Measurements from ENCODE around the gene SLC13A5.
A peak's percentile ranks its signal among the peaks of the same experiment; 100 is the strongest.
"Not testable (repeated sequence)": the region's sequence is repeated elsewhere in the genome, so short reads cannot be mapped to it uniquely, and the experiment has no call there.

SLC13A5 gene

DNA sequence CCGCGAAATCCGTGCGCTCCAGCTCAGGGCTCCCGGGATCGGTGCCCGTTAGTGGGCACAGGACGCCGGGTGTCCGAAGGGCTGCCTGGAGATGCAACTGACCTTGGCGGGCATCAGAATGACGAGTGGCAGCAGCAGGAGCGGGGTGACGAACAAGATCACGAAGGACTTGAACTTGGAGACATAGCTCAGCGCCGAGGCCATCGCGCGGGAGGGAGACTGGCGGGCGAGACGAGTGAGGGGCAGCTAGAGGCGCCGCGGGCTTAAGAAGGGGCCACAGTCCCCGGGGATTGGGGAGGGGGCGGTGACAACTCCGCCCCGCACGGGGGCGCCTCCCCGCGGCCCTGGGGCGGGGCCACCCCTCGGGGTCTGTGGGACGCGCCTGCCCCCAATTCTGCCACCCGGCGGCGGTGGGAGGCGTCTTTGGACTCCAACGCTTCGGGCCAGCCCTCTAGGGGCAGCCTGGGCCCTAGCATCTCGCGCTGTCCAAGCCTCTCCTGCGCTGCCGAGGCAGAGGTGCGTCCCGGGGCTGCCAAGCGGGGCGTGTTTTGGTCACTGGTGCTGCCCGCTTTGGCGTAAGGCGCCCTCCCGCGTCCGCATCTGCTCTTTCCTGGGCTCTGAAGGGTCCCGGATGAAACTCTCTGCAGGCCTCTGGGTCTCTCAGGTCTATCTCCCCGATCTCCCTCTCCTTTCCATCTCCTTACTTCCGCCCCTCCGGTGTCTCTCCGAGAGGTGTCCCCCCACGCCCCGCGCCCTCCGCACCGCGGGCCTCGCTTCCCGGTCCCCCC lies at the start of gene SLC13A5:
TSS of gene SLC13A5 (minus strand) at position 240 of the 788 bp plus-strand sequence. CDS start at position 204, 36 bp downstream.
- no peak for DNase-seq

DNA sequence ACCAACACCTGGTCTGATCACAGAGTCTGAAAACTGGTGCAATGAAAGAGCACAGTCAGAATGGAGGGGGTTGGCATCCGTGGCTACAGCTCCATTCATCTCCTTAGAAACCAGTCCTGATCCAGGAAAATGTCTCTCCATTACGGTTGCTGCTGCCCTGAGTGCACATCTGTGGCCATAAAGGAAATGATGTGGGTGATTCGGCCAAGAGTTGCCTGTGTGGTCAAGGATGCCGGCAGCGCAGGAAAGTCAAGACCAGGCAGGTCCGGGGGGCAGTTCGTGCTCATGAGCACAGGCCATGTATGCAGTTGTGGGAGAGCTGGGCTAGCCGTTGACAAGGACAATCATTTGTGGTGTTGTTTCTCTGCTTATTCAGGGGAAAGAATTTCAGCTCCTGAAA lies 48.6 kb upstream of the SLC13A5 start:
- DNase-seq, result no peak

DNA sequence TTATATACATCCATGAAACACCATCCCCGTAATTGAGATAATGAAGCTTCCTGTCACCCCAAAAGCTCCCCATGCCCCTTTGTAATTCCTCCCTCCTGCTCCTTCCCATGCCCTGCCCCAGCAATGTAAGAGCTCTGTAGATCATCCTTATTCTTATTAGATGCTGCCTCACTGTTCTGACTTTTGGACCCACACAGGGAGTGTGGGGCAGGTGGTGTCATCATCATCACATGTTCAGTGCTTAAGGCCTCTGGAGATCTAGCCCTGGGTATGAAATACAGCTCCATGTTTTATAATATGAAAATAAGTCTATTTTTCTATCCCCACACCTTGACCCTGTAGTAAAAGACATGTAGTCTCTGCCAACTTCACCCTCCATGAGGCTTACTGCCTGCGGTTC lies 44.6 kb upstream of the SLC13A5 start:
- DNase-seq, result no peak

DNA sequence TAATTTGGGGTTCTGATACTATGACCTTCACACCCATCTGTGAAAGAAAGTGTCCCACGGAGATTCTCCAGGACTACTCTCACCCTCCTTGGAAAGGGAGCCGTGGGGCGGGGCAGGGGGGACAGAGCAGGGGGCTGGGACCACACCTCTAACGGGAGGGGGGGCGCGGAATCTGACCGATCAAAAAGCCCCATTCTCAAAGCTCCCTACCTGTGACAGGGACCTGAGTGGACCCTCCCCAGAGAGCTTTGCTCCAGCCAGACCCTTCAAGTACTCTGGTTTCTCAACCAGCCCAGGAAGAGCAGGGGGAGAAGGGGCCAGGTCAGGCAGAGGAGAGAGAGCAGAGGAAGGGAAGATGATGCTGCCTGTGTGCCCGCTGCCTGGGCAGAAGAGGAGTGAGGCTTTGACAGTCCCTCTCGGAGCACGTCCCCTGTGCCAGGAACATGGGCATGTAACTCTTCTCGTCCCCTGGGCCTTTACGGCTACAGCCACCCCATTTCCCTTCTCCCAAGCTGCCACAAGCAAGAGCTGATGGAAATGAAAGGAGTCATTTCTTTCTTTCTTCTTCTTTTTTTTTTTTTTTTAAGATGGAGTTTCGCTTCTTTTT lies 43.4 kb upstream of the SLC13A5 start:
- no peak for DNase-seq

DNA sequence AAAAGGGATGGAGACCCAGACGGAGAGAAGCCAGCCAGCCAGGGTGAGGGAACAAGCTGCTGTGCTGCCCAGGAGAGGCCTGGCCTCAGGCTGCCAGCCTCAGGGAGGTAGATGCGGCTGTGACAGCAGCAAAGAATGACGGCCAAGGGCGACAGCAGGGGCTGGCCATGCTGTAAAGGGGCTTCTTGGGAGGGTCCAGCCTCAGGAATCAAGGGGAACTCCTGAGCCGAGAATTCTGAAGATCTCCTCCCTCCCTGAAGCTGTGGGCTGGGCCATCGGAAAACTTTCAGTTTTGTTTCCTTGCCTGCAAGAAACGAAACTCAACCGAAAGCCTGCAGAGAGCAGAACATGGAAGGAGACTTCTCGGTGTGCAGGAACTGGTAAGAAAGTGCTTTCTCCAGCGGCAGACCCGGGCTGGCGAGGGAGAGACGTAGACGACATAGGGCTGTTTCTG lies 42.6 kb upstream of the SLC13A5 start, which contains the start of gene XAF1:
TSS of gene XAF1 (plus strand) at position 316 of the 454 bp plus-strand sequence. CDS start at position 349, 33 bp downstream.
- DNase-seq, result peak; percentile 61

DNA sequence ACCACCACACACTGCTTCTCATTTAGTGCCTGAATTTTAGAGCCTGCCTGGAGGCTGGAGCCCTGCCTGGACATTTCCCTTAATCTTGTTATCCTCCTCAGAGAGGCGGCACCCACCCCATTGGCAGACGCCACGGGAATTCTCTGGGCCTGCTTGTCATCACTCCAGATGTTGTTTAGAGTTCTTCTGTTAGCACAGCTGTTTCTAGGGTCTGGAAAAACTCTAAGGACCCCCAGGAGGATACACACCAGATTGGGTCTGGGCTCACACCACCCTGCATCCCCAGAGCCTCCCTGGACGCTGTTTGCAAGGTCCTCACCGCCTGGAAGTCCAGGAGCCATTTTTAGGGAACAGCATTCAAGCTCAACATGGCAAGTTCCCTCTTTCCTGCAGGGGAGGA lies 42.1 kb upstream of the SLC13A5 start:
- DNase-seq, result no peak

DNA sequence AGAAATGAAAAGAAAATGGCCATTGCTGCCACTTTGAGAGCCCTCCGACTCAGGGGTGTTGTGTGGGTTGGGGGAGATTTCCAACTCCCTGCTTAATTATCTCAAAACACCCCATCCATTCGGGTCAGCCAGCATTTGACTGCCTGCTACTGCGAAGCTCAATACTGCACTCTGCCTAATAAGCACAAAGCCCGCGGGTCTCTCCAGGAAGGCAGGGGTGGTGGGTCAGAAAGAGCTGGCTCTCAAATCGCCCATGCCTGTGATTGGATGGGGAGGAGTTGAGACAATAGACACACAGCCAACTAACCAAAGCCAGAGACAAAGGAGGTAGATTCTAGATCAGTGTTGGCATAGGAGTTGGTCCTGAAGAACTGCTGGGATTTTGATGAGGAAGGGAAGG lies 40.4 kb upstream of the SLC13A5 start:
- DNase-seq, result no peak

DNA sequence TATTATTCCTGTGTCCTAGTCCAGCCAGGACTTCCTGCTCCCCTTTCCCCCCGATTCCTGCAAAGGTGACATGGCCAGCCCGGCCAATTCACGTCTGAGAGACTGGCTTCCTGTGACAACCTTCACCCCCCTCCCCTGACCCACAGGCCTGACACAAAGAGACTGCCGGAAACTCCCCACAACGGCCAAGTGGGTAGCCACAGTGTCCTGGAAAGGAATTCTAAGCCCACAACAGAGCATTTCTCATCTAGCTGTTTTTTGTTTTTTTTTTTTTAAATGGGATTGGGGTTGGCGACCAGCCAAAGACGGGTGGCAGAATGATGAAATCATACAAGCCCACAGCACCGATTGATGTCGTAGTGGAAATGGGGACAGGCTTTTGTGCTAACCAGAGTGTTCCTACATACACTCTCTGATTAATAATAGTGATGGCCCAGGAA lies 39.9 kb upstream of the SLC13A5 start:
- DNase-seq, result peak; percentile 71

DNA sequence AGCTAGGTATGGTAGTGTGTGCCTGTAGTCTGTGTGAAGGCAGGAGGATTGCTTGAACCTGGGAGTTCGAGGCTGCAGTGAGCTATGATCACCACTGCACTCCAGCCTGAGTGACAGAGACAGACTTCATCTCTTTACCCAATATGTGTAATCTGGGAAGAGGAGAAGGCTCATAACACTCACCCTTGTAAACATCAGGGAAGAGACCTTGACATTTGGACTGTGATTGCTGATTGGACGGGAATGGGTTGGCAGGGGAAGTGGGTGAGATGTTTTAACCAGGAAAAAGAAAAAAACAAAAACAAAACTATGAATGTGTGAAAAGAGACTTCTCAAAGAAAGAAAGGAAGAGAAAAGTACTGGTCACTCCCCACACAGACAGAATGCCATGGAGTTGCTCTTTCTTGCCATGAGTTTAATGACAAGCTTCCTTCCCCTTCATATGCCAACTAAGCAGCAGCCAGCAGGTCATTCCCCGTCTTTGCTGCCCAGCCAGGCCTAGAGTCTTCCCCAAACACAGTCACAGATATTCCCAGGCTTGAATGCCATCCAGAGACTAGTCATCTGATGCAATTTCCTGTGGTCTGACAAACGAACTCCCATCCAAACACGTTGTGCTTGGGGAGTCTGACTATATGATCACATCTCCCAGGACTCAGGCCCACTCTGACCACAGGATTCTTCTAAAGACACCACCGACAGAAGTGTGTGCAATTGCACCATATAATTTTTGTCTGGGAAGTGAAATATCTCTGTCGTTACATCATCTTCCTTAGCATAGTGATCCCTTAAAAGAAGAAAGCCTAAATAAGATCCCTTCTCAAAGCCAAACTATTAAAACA lies 39.1 kb upstream of the SLC13A5 start:
- no peak for DNase-seq

DNA sequence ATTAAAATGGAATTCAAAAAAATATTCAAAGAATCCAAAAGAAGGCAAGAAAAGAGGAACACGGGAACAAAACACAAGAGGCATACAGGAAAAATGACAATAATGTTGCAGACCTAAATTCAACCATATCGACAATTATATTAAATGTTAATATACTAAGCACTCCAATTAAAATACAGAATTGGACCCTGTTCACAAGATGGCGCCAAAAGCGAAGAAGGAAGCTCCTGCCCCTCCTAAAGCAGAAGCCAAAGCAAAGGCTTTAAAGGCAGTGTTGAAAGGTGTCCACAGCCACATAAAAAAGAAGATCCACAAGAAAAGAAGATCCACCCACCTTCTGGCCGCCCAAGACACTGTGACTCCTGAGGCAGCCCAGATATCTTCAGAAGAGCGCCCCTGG lies 36.4 kb upstream of the SLC13A5 start:
- peak; percentile 20 for DNase-seq

DNA sequence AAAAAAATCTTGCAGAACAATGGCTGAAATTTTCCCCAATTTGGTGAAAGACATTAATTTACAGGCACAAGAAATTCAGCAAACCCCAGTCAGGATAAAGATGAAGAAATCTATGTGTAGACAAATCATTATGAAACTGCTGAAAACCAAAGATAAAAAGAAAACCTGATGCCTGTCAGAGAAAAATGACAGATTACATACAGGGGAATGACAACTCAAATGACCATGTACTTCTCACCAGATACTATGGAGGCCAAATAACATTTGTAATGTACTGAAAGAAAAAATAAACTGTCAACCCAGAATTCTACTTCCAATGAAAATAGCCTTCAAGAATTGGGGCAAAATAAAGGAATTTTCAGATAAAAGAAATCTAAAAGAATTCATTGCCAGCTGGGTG lies 35.4 kb upstream of the SLC13A5 start:
- no peak for DNase-seq

DNA sequence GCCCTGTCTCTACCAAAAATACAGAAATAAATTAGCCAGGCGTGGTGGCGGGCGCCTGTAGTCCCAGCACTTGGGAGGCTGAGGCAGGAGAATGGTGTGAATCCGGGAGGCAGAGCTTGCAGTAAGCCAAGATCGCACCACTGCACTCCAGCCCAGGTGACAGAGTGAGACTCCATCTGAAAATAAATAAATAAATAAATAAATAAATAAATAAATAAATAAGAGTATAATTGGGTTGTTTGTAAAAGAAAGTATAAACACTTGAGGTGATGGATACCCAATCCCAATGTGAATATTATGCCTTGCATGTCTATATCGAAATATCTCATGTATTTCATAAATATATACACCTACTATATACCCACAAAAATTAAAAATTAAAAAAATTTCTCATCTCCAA lies 33.5 kb upstream of the SLC13A5 start:
- not testable (repeated sequence) for DNase-seq

DNA sequence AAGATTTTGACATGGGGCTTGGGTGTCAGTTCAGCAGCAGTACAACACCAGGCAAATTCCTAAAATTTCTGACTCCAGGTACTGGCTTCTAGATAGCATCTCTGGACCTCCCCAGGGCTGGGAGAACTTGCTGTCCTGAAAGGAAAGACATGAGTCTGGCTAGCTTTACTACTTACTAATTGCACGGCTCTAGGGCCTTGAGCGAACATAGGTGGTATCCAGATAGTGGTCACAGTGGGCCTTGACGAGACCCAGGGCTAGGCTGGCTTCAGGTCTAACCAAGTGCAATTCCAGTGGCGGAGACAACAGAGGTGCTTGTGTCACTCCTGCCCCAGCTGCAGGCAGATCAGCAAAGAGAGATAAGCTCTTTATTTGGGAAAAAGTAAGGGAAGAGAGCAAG lies 16.4 kb upstream of the SLC13A5 start:
- DNase-seq, result no peak

DNA sequence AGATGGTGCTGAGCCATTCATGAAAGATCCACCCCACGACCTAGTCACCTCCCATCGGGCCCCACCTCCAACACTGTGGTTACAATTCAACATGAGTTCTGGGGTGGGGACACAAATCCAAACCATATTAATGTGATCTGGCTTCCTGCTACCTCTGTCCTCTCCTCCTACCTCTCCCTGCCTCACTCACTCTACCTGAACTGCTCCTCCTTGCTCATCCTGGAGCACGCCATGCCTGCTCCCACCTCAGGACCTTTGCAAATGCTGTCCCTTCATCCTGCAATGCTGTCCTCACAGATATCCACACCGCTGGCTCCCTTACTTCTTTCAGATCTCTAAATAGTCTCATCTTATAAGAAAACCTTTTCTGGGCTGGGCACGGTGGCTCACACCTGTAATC lies 10.8 kb upstream of the SLC13A5 start:
- DNase-seq, result no peak

DNA sequence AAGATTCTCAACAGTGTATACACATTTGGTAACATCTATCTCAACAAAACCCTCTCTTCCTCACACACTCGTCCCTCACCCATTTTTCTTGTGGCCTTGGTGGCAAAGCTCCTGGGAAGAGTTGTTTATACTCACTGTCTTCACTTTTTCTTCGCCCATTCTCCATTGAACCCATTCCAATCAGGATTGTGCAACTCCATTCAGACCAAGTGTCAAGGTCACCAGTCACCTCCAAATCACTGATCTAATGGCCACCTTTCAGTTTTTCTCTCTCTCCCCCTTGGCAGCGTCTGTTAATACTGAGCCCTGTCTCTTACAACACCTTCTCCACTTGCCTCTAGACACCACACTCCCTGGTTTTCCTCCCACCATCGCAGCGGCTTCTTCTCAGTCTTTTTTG lies 8.6 kb upstream of the SLC13A5 start:
- no peak for DNase-seq

DNA sequence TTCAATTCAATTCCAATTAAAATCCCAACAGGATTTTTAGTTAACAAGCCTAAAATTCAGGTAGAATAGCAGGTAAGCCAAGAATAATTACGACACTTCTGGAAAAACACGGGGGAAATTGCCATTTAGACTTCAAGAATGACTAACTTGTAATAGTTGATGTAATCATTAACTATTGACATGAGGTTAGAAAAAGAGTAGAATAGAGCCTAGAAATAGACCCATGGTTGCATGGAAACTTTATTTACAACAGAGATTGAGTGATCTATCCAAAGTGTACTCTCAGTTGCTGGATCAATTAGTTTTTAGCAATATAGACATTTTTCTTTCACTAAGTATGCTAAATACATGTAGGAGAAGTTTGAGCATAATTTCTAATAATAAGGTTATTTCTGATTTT lies 3.6 kb upstream of the SLC13A5 start:
- DNase-seq, result no peak

DNA sequence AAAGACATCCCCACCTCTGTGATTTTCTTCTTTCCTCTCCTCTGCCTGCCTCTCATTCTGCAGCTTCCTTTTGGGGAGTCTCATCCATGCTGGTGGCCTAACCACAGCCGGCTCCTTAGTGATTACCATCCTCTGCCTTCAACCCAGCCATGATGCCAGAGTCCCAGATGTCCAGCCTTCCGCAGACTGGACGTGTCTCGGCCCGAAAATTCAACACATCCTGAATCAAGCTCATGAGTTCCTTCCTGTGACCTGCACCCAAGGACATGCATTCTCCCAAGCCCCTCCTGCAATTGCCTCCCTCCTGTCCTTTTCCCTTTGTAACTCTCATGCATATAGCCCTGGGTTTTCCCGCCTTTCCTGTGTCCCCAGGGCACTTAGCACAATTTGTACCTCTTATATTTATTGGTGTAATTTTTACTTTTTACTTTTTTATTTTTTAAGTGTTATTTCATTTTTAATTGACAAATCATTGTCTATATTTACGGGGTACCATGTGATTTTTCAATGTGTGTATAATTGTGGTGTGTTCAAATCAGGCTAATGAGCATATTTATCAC lies 1.2 kb upstream of the SLC13A5 start:
- DNase-seq, result no peak

DNA sequence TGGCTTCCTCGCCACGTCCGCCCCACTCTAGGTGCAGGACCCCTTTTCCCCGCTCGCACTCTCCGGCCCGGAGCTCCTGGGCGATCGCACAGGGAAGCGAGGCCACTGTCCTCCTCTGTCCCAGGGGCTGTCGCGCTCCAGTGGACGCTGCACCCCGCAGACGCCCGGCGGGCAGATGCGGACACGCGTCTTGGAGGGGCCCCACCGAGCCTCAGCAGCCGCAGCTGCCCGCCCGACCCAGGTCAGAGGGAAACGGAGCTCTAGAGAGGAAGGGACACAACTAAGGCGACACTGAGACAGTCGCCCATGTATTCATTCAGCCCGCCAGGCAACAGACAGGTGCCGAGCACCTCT lies 726 bp upstream of the SLC13A5 start:
- DNase-seq, result no peak

DNA sequence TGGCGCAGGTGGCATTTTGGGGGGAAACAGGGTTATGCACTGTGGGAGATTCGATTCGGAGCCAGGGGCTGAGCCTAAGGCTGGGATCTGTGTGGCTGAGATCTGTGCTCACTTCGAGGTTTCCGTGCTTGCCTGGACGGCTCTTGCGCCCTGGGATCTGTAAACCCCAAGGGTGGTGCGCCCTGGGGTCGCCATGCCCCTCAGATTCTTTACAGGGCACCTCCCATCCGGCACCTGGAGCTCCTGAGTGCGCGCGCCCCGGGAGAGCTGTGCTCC lies 377 bp downstream of the SLC13A5 start:
- no peak for DNase-seq

DNA sequence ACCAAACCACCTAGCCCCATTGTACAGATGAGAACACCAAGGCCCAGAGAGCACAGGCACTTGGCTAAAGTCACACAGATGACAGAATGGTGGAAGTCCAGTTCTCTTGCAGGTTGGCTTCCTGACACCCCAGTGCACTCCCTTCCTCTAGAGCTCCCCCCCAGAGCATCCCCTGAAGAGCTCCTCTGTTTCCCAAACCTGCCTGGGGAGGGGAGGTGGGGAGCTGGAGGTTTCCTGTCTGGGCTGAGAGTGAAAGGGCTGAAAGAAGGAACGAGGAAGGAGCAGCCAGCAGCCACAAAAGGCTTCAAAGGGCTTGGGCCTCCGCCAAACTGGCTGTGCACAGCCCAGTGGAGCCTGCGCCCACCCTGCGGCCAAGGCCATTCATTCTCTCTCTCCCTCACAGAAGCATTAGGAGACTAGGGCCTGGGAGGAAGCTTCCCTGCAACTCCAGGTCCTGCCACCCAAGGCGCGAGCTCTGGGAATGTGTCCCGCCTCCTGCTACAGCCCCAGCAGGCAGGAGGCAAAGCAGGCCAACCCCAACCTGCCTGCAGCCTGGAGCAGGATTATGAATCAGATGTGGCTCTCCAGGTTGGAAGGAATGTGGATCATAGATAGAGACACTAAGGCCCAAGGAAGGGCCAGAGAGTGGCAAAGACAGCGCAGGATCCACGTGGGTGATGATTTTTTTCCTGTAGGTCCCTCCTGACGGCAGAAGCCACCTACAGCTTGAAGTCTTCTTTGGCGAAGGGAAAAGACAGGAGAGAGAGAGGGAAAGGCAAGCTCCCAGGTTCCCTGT lies 913 bp downstream of the SLC13A5 start:
- DNase-seq, result no peak

DNA sequence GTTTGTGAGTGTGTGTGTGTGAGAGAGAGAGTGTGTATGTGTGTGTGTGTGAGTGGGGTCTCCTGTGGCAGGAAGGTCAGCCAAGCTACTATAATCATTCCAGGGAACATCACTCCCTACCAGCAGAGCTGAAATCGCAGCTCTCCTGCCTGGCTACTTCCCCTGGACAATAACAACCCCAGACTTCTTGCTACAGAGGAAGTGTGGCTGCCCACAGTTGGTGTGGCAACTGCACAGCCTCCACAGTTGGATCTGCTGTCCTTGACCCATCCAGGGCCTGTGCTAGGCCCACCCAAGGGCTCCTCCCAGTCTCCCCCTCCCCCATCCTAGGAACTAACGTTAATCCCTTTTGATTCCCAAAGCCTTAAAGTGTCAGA lies 1.5 kb downstream of the SLC13A5 start:
- no peak for DNase-seq

DNA sequence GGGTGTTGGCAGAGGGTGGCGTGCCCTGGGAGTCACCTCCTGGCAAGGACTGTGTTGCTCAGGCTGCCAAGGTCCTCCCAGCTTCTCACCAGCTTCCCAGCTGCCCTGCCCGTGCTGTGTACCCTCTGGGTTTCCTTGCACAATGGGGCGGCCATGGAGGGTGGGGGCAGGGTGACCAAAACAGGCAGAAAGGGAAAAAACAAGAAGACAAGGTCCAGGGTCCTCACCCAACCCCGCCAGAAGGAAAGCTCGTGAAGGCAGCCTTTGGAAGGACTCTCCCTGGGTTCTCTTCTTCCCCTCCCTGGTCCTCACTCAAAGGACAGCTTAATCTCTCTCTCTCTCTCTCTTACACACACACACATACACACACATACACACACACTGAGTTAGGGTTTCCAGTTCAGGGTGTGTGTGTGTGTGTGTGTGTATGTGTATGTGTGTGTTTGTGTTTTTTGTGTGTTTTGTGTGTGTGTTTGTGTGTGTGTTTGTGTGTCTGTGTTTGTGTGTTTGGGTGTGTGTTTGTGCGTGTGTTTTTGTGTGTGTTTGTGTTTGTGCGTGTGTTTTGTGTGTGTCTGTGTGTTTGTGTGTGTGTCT lies 2.0 kb downstream of the SLC13A5 start:
- DNase-seq, result no peak
